GM21529 (cell line): ENCODE data around the gene CFAP70.

Experiments used
- ATAC-seq: cut with Tn5 transposase; IDR thresholded peaks from one replicate; pipeline ENCODE4 v1.9.1; 2021; ENCODE audit not compliant: unreplicated experiment

Gene CFAP70

DNA sequence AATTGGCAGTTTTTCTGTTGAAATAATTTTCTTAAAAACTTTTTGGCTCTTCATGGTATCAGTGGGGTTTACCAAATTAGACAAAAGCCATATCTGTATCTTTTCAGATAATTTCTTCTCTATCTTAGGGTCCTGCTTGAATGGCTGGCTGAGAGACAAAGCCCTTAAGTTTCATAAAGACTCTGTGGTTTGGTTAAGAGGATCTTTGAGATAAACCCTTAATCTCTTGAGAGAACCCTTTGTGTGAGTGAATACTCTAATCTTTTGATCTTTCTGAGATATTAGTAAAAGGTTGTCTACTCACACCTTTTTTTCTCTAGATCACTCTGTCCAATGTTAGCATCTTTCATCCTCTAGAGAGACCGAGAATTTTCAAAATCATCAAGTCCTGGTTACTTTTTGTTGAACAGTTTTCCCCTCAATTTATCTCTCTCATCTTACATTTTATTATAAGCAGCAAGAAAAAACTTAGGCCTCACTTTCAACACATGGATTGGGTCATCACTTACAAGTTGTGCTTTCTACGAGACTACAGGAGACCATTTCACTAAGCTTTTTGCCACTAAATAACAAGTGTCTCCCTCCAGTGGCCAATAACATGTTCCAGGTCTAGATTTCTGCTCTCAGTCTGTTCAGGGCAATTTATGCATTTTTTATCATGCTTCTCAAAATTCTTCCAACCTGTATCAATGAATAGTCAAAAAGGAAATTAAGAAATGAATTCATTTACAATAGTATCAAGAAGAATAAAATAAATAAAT, 140.1 kb downstream of the CFAP70 start:
- ATAC-seq, result no peak

DNA sequence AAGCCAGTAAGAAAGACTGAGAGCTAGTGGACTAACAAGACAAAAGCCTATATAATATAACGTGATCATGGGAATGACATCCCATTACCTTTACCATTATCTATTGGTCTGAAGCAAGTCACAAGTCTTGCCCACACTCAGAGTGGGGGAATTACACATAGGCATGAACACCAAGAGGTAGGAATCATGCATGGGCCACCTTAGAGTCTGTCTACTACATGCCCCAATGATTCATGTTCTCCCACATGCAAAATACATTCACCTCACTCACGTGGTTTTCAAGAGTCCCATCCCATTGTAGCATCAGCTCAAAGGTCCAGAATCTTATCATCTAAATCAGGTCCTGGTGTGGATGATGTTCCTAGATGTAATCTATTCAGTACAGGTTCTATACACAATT, 141.0 kb downstream of the CFAP70 start:
- no peak for ATAC-seq

DNA sequence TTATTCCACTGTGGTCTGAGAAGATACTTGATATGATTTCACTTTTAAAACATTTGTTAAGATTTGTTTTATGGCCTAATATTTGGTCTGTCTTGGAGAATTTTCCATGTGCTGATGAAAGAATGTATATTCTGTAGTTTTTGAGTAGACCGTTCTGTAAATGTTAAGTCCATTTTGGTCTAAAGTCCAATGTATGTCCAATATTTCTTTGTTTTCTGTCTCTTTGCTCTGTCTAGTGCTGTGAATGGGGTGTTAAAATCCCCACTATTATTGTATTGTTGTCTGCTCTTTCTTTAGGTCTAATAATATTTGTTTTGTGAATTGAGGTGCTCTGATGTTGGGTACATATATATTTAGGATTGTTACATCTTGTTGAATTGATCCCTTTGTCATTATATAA, 142.9 kb downstream of the CFAP70 start:
- no peak for ATAC-seq

DNA sequence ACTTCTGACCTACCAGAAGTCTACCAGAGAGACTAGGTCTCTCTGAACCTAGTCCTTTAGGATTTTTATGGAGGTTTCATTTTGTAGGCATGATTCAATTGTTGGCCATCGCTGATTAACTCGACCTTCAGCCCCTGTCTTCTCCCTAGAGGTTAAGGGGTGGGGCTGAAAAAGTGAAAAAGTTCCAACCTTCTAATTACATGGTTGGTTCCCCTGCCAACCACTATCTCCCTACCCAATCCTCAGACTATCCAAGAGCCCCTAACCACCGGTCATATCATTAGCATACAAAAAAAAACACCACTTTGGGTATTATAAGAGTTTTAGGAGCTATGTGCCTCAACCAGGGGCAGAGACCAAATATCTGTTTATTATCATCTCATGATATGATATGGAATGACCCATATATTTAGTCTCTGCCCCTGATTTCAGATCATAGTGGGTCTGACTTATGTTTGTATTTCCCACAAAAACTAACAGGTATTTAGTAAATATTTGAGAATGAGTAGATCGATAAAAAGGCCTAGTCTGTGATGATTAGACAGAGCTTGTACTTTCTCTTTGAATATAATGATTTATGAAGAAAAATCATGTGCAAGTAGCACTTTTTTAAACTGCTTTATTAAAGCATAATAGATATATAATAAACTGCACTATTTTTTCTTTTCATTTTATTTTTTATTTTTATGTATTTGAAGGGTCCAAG, 147.4 kb downstream of the CFAP70 start:
- no peak for ATAC-seq

DNA sequence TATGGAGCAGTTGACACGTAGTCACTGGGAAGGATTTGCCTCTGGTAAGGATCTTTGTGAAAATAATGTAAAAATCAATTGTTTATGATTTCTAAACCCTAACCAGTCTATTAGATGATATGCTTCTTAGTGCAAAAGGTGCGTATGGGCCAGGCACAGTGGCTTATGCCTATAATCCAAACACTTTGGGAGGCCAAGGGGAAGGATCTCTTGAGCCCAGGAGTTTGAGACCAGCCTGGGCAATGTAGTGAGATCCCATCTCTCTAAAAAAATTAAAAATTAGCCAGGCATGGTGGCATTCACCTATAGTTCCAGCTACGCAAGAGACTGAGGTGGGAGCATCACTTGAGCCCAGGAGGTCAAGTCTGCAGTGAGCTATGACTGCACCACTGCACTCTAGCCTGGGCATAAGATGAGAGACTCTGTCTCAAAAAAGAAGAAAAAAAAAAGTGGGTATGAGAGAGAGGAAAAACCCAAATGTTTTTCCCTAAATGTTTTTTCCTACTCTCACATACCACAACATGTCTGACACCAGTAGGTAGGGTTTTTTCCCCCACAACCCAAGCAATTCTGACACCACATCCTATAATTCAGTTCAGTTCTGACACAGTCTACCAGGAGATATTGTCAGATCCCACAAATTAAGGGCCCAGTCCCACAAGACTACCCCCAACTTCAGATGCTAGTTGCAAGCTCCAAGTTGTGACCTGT, 148.1 kb downstream of the CFAP70 start:
- ATAC-seq, result no peak

DNA sequence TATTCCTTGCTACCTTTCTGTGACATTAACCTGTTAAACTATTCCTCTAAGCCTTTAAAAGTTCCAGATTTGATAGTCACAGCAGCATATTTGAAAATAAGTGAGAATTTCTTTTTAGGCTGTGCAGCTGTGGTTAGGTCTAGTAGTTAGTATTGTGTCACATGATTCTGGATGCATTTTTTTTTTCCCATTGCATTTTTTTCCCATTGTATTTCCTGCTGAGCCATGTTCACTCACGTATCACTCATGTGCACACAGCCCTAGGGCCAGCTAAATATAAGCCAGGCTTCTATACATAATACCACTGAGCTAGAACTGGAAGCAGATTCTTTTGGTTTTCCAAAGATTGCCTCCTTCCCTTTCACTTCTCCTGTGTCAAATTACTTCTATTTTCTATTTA, 149.0 kb downstream of the CFAP70 start:
- ATAC-seq, result no peak

DNA sequence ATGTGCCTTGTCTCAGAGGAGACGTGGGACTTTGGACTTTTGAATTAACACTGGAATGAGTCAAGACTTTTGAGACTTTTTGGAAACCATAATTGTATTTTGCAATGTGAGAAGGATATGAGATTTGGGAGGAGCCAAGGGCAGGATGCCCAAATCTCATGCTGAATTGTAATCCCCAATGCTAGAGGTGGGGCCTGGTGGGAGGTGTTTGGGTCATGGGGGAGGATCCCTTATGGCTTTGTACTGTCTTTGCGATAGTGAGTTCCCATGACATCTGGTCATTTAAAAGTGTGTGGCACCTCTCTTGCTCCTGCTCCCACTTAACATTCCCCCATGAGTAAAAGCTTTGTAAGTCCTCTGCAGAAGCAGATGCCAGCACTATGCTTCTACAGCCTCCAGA, 150.8 kb downstream of the CFAP70 start:
- ATAC-seq, result no peak

DNA sequence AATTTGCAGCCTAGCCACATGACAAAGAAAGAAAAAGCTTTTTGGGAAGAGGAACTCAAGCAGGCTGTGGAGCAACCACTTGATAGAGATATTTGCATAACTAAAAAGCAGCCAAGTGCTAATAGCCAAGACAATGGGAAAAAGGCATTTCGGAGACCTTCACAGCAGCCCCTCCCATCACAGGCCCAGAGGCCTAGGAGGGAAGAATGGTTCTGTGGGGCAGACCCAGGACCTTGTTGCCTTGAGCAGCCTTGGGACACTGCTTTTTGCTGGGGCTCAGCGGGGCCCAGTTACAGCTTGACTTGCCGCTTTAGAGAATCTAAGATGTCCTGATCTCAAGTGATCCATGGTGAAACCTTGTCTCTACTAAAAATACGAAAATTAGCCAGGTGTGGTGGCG, 152.3 kb downstream of the CFAP70 start:
- ATAC-seq, result no peak

DNA sequence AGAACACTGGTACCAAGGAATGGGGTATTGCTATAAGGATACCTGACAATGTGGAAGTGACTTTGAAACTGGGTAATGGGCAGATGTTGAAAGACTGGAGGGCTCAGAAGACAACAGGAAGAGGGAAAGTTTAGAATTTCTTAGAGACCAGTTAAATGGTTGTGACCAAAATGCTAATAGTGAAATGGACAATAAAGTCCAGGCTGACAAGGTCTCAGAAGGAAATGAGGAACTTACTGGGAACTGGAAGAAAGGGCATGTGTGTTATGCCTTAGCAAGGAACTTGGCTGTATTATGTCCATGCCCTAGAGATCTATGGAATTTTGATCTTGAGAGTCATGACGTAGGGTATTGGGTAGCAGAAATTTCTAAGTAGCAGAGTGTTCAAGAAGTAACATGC, 152.8 kb downstream of the CFAP70 start:
- ATAC-seq, result no peak

DNA sequence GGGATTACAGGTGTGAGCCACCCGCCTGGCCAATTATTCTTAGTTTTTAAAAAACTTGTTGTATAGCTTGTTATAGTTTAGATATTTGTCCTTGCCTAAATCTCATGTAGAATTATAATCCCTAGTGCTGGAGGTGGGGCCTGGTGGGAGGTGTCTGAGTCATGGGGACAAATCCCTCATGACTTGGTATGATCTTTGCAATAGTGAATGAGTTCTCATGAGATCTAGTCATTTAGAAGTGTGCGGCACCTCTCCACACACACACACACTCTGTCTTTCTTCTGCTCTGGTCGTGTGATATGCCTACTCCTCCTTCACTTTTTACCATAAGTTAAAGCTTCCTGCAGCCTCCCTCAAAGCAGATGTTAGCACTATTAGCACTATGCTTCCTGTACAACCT, 153.6 kb downstream of the CFAP70 start:
- no peak for ATAC-seq
